Neural cell (in vitro differentiated cells): ENCODE data around the gene DNAH8. TPM values are rescaled to one million over a fixed set of nuclear protein-coding genes. Genes with fewer than 3 reads are reported as not detected.

ENCODE experiments used
- H2AFZ ChIP-seq: fragments of 200-600, 300-800 bp; sonication (generic), shearing (Covaris generic); 2 replicates; pipeline ENCODE4 v1.6.0; 2014; ENCODE audit warnings: low read depth, mild to moderate bottlenecking, antibody characterized with exemption, low read length, moderate library complexity
- H3F3A ChIP-seq: fragments of 200-600 bp; shearing (Covaris generic); 2 replicates; pipeline ENCODE4 v1.6.1; 2016; ENCODE audit warnings: mild to moderate bottlenecking, moderate library complexity, mixed read lengths, antibody characterized with exemption, low read length; ENCODE audit not compliant: insufficient read depth, poor library complexity, severe bottlenecking
- H3K27ac ChIP-seq: fragments of 200-600, 300-800 bp; sonication (generic), shearing (Covaris generic); 2 replicates; pipeline ENCODE4 v1.5.1; 2014; ENCODE audit warnings: mild to moderate bottlenecking, low read length, moderate library complexity
- H3K27me3 ChIP-seq: fragments of 300-800, 200-600 bp; sonication (generic), shearing (Covaris generic); 2 replicates; pipeline ENCODE4 v1.6.0; 2014; ENCODE audit warnings: mild to moderate bottlenecking, low read depth, low read length, moderate library complexity; ENCODE audit not compliant: insufficient read depth
- H3K36me3 ChIP-seq: fragments of 300-800, 200-600 bp; sonication (generic), shearing (Covaris generic); 2 replicates; pipeline ENCODE4 v1.5.1; 2014; ENCODE audit warnings: mild to moderate bottlenecking, antibody characterized with exemption, low read length, moderate library complexity; ENCODE audit not compliant: insufficient read depth
- H3K4me2 ChIP-seq: fragments of 300-800, 200-600 bp; sonication (generic), shearing (Covaris generic); 2 replicates; pipeline ENCODE4 v1.6.0; 2014; ENCODE audit warnings: mild to moderate bottlenecking, low read length
- H3K4me3 ChIP-seq: fragments of 300-800, 200-600 bp; sonication (generic), shearing (Covaris generic); 2 replicates; pipeline ENCODE4 v1.5.1; 2014; ENCODE audit warnings: mild to moderate bottlenecking, low read length, moderate library complexity
- H3K79me2 ChIP-seq: fragments of 200-600 bp; shearing (Covaris generic); replicated peaks from 2 replicates; pipeline ENCODE4 v1.6.0; 2014; ENCODE audit warnings: mild to moderate bottlenecking, low read length, moderate library complexity; ENCODE audit not compliant: insufficient read depth
- H3K9ac ChIP-seq: fragments of 300-800, 200-600 bp; sonication (generic), shearing (Covaris generic); 2 replicates; pipeline ENCODE4 v1.6.1; 2016; ENCODE audit warnings: mild to moderate bottlenecking, low read length, mixed read lengths
- H3K9me2 ChIP-seq: fragments of 200-600 bp; shearing (Covaris generic); 2 replicates; pipeline ENCODE4 v1.6.1; 2016; ENCODE audit warnings: mild to moderate bottlenecking, low read length, mixed read lengths; ENCODE audit not compliant: insufficient read depth
- H3K9me3 ChIP-seq: fragments of 200-600, 300-800 bp; sonication (generic), shearing (Covaris generic); 2 replicates; pipeline ENCODE4 v1.6.1; 2016; ENCODE audit warnings: mild to moderate bottlenecking, mixed run types, low read length, moderate library complexity, mixed read lengths
- H4K20me1 ChIP-seq: fragments of 200-600 bp; shearing (Covaris generic); 2 replicates; pipeline ENCODE4 v1.6.1; 2016; ENCODE audit warnings: mild to moderate bottlenecking, mixed run types; ENCODE audit not compliant: insufficient read depth
- CTCF ChIP-seq: fragments of 450-650 bp; IDR thresholded peaks from 2 replicates; pipeline ENCODE4 v1.5.1; 2014; ENCODE audit warnings: antibody characterized with exemption, mild to moderate bottlenecking, moderate library complexity; ENCODE audit not compliant: poor library complexity, severe bottlenecking
- EP300 ChIP-seq: fragments of 450-650 bp; conservative IDR thresholded peaks from 2 replicates; pipeline ENCODE4 v1.6.1; 2014; ENCODE audit warnings: antibody characterized with exemption, mild to moderate bottlenecking, moderate library complexity; ENCODE audit not compliant: poor library complexity, severe bottlenecking
- EZH2 ChIP-seq: fragments of 200-600, 300-800 bp; shearing (Covaris generic), sonication (generic); IDR thresholded peaks from 2 replicates; pipeline ENCODE4 v1.6.1; 2014; ENCODE audit warnings: antibody characterized with exemption, low read length, borderline replicate concordance, mild to moderate bottlenecking; ENCODE audit not compliant: insufficient read depth, poor library complexity, severe bottlenecking
- MXI1 ChIP-seq: fragments of 450-650 bp; conservative IDR thresholded peaks from 2 replicates; pipeline ENCODE4 v1.6.1; 2014; ENCODE audit warnings: antibody characterized with exemption, mild to moderate bottlenecking; ENCODE audit not compliant: poor library complexity, severe bottlenecking
- POLR2AphosphoS5 ChIP-seq: IDR thresholded peaks from 2 replicates; pipeline ENCODE4 v1.6.1; 2012
- RAD21 ChIP-seq: fragments of 450-650 bp; conservative IDR thresholded peaks from 2 replicates; pipeline ENCODE4 v1.6.1; 2014; ENCODE audit warnings: antibody characterized with exemption, mild to moderate bottlenecking, moderate library complexity
- REST ChIP-seq: IDR thresholded peaks from 2 replicates; pipeline ENCODE4 v1.6.1; 2012; ENCODE audit warnings: borderline replicate concordance
- SMC3 ChIP-seq: fragments of 450-650 bp; conservative IDR thresholded peaks from 2 replicates; pipeline ENCODE4 v1.6.1; 2014; ENCODE audit warnings: antibody characterized with exemption, mild to moderate bottlenecking, moderate library complexity; ENCODE audit not compliant: poor library complexity
- TAF1 ChIP-seq: IDR thresholded peaks from 2 replicates; pipeline ENCODE4 v1.6.1; 2012; ENCODE audit warnings: low read depth
- polyA plus RNA-seq: library from polyadenylated mRNA; depleted of rRNA; stranded (reverse); fragments of >200 nt; gene quantifications from 2 replicates; pipeline ENCODE4 v1.2.3, GENCODE V29; 2014

DNAH8 gene
- polyA plus RNA-seq, 1 donor from 2014 or later: 0.07 TPM

- Histone ChIP-seq H3K9ac (no peak overlapping the region), H3F3A (no peaks in the 10 kb centered on the region), H2AFZ (no peak overlapping the region), H3K9me3 (no peaks in the 10 kb centered on the region), H4K20me1 (no peaks in the 10 kb centered on the region), H3K36me3 (no peaks in the 10 kb centered on the region), H3K27ac (no peak overlapping the region), H3K27me3 (no peaks in the 10 kb centered on the region), H3K79me2 (no peaks in the 10 kb centered on the region), H3K9me2 (no peaks in the 10 kb centered on the region), H3K4me2 (no peak overlapping the region), H3K4me3 (no peak overlapping the region)
- TF ChIP-seq CTCF (no peak), EP300 (no peak), RAD21 (no peak), TAF1 (no peak), REST (no peak), MXI1 (no peak), EZH2 (no peak), POLR2AphosphoS5 (no peak)
These were observed 79.6 kb downstream of the DNAH8 start for GRCh38 chr6:38794682-38795081.

GRCh38 chr6:38796006-38796405 lies 80.9 kb downstream of the DNAH8 start:
- H3K4me2 ChIP-seq: no peak overlapping the region

More at GRCh38 chr6:38796006-38796405, 80.9 kb downstream of the DNAH8 start:
- H3K9me2 ChIP-seq: no peaks in the 10 kb centered on the region
- H3K9ac ChIP-seq: no peak overlapping the region
- no peaks in the 10 kb centered on the region for H3K79me2 ChIP-seq
- H3F3A ChIP-seq: no peaks in the 10 kb centered on the region
- TF ChIP-seq EP300 (no peak), EZH2 (no peak), POLR2AphosphoS5 (no peak), TAF1 (no peak), SMC3 (no peak), RAD21 (no peak), MXI1 (no peak), CTCF (no peak), REST (no peak)
- H3K36me3 ChIP-seq: no peaks in the 10 kb centered on the region
- H3K9me3 ChIP-seq: no peaks in the 10 kb centered on the region
- H3K4me3 ChIP-seq: no peak overlapping the region
- H2AFZ ChIP-seq: no peak overlapping the region
- H3K27ac ChIP-seq: no peak overlapping the region
- H3K27me3 ChIP-seq: no peaks in the 10 kb centered on the region
- no peaks in the 10 kb centered on the region for H4K20me1 ChIP-seq
